ENCODE results near the gene TMEM271.
"Not testable (repeated sequence)": the region's sequence is repeated elsewhere in the genome, so short reads cannot be mapped to it uniquely, and the experiment has no call there.

Gene TMEM271

GRCh38 chr4:605702-606425 is 29.8 kb upstream of the TMEM271 start:
- FAIRE-seq (no peak), DNase-seq (ENCODE audit: insufficient read length) (no peak)
- TF ChIP-seq POLR2AphosphoS5 (IDR thresholded peaks at IDR 0.05; ENCODE audit: low read depth, low read length) = no peak
- no peak for TF ChIP-seq POLR2A (IDR thresholded peaks at IDR 0.05; ENCODE audit: low read depth, low read length)
- TF ChIP-seq TAF1 (IDR thresholded peaks at IDR 0.05; ENCODE audit: borderline replicate concordance, low read depth, low read length) = no peak

- FAIRE-seq (no peak), DNase-seq (ENCODE audit: insufficient read length) (no peak)
- TF ChIP-seq TAF1 (IDR thresholded peaks at IDR 0.05; ENCODE audit: borderline replicate concordance, low read depth, low read length) = no peak
- TF ChIP-seq POLR2A (IDR thresholded peaks at IDR 0.05; ENCODE audit: low read depth, low read length) = no peak
- no peak for TF ChIP-seq POLR2AphosphoS5 (IDR thresholded peaks at IDR 0.05; ENCODE audit: low read depth, low read length)
Observed at GRCh38 chr4:604131-604530, 28.0 kb upstream of the TMEM271 start.

GRCh38 chr4:602559-602942 is 26.5 kb upstream of the TMEM271 start:
- DNase-seq (ENCODE audit: insufficient read length) (no peak), FAIRE-seq (no peak)
- TF ChIP-seq TAF1 (IDR thresholded peaks at IDR 0.05; ENCODE audit: borderline replicate concordance, low read depth, low read length) = no peak
- no peak for TF ChIP-seq POLR2A (IDR thresholded peaks at IDR 0.05; ENCODE audit: low read depth, low read length)
- no peak for TF ChIP-seq POLR2AphosphoS5 (IDR thresholded peaks at IDR 0.05; ENCODE audit: low read depth, low read length)

GRCh38 chr4:601612-602558 is 25.8 kb upstream of the TMEM271 start:
- TF ChIP-seq POLR2A (IDR thresholded peaks at IDR 0.05; ENCODE audit: low read depth, low read length) = no peak
- TF ChIP-seq TAF1 (IDR thresholded peaks at IDR 0.05; ENCODE audit: borderline replicate concordance, low read depth, low read length) = no peak
- TF ChIP-seq POLR2AphosphoS5 (IDR thresholded peaks at IDR 0.05; ENCODE audit: low read depth, low read length) = no peak
- FAIRE-seq (no peak), DNase-seq (ENCODE audit: insufficient read length) (no peak)

GRCh38 chr4:600850-601515 is 24.9 kb upstream of the TMEM271 start:
- DNase-seq (ENCODE audit: insufficient read length) (no peak), FAIRE-seq (no peak)
- TF ChIP-seq POLR2A (IDR thresholded peaks at IDR 0.05; ENCODE audit: low read depth, low read length) (no peak), TAF1 (IDR thresholded peaks at IDR 0.05; ENCODE audit: borderline replicate concordance, low read depth, low read length) (no peak), POLR2AphosphoS5 (IDR thresholded peaks at IDR 0.05; ENCODE audit: low read depth, low read length) (no peak)

GRCh38 chr4:600166-600565 is 24.1 kb upstream of the TMEM271 start:
- TF ChIP-seq TAF1 (IDR thresholded peaks at IDR 0.05; ENCODE audit: borderline replicate concordance, low read depth, low read length) (no peak), POLR2AphosphoS5 (IDR thresholded peaks at IDR 0.05; ENCODE audit: low read depth, low read length) (no peak), POLR2A (IDR thresholded peaks at IDR 0.05; ENCODE audit: low read depth, low read length) (no peak)
- FAIRE-seq (no peak), DNase-seq (ENCODE audit: insufficient read length) (no peak)

- no peak for DNase-seq (ENCODE audit: insufficient read length)
- TF ChIP-seq POLR2AphosphoS5 (IDR thresholded peaks at IDR 0.05; ENCODE audit: low read depth, low read length) = no peak
- no peak for TF ChIP-seq TAF1 (IDR thresholded peaks at IDR 0.05; ENCODE audit: borderline replicate concordance, low read depth, low read length)
- no peak for TF ChIP-seq POLR2A (IDR thresholded peaks at IDR 0.05; ENCODE audit: low read depth, low read length)
- no peak for FAIRE-seq
Observed at GRCh38 chr4:598925-599324, 22.8 kb upstream of the TMEM271 start.

- no peak for TF ChIP-seq TAF1 (IDR thresholded peaks at IDR 0.05; ENCODE audit: borderline replicate concordance, low read depth, low read length)
- TF ChIP-seq POLR2A (IDR thresholded peaks at IDR 0.05; ENCODE audit: low read depth, low read length) = no peak
- TF ChIP-seq POLR2AphosphoS5 (IDR thresholded peaks at IDR 0.05; ENCODE audit: low read depth, low read length) = no peak
- DNase-seq (ENCODE audit: insufficient read length) (no peak), FAIRE-seq (no peak)
Observed at GRCh38 chr4:592825-593520, 16.9 kb upstream of the TMEM271 start.

- DNase-seq (ENCODE audit: insufficient read length); FAIRE-seq: not testable (repeated sequence)
Observed at GRCh38 chr4:592178-592577, 16.1 kb upstream of the TMEM271 start.

GRCh38 chr4:590313-590841 is 14.3 kb upstream of the TMEM271 start:
- no peak for DNase-seq (ENCODE audit: insufficient read length)
- FAIRE-seq = no peak
- TF ChIP-seq POLR2A (IDR thresholded peaks at IDR 0.05; ENCODE audit: low read depth, low read length) = no peak
- no peak for TF ChIP-seq TAF1 (IDR thresholded peaks at IDR 0.05; ENCODE audit: borderline replicate concordance, low read depth, low read length)
- no peak for TF ChIP-seq POLR2AphosphoS5 (IDR thresholded peaks at IDR 0.05; ENCODE audit: low read depth, low read length)
